HepG2 (cell line): ENCODE measurements around the gene DCC. TPM values are rescaled to one million over a fixed set of nuclear protein-coding genes. Genes with fewer than 3 reads are reported as not detected.

ENCODE experiments used
- ATAC-seq: fragments of 200-7000 bp; cut with Tn5 transposase; 3 replicates; pipeline ENCODE4 v1.9.1; 2020; ENCODE audit warnings: mild to moderate bottlenecking, moderate library complexity
- BruUV-seq: library from RNA; stranded (reverse); fragments of 400-500 nt; replicated peaks from 2 replicates; lab custom pipeline; 2021; lab: Mats Ljungman, UMichigan
- CTCF ChIA-PET: fragments of 300-600 bp; formaldehyde crosslinking; extraction: SDS; loops from one replicate; lab custom pipeline; 2021; ENCODE audit warnings: low total read pairs, inconsistent platforms, low intra/inter-chr PET ratio; lab: Yijun Ruan, JAX
- POLR2A ChIA-PET: fragments of 350-600 bp; sonication (Branson Sonifier 250); formaldehyde crosslinking; loops from one replicate; lab custom pipeline; 2020; ENCODE audit warnings: antibody characterized with exemption, inconsistent platforms; lab: Yijun Ruan, JAX
- DNase-seq: peaks from one replicate; pipeline ENCODE4 v3.0.0-alpha.2; 2015; ENCODE audit warnings: low spot score
- FAIRE-seq: peaks from 3 replicates; lab custom pipeline; 2011; peaks lifted over from hg19 to GRCh38; lab: Jason Lieb, UNC
- H2AFZ ChIP-seq: one replicate; pipeline ENCODE4 v1.6.1; 2011; ENCODE audit warnings: low read length, inconsistent platforms
- H3K27ac ChIP-seq: fragments of 300-600 bp; 3 replicates; pipeline ENCODE4 v1.8.0; 2011; ENCODE audit warnings: mixed run types, mild to moderate bottlenecking, mixed read lengths, low read length, inconsistent platforms; ENCODE audit not compliant: insufficient read depth; ENCODE audit errors: extremely low read length
- H3K27me3 ChIP-seq, 2 experiments: fragments of 200-600 bp in 1 of 2; 2 replicates in 1 of 2; 3 replicates in 1 of 2; pipeline versions ENCODE4 v1.6.0 to v1.8.0; 2011; ENCODE audit warnings: low read length in 2 of 2, mild to moderate bottlenecking in 2 of 2, moderate library complexity in 2 of 2, inconsistent platforms in 1 of 2; ENCODE audit not compliant: insufficient read depth in 2 of 2, control insufficient read depth in 1 of 2
- H3K36me3 ChIP-seq, 2 experiments: fragments of 200-600 bp in 1 of 2; replicated peaks in 1 of 2; 2 replicates in 1 of 2; 3 replicates in 1 of 2; pipeline versions ENCODE4 v1.5.1 to v1.8.0; 2011; ENCODE audit warnings: low read length in 2 of 2, inconsistent platforms in 1 of 2; ENCODE audit not compliant: insufficient read depth in 2 of 2, control insufficient read depth in 1 of 2
- H3K4me1 ChIP-seq: 2 replicates; pipeline ENCODE4 v1.5.1; 2012; ENCODE audit warnings: low read length, inconsistent platforms; ENCODE audit not compliant: insufficient read depth
- H3K4me2 ChIP-seq: 2 replicates; pipeline ENCODE4 v1.6.0; 2011; ENCODE audit warnings: low read depth, low read length, inconsistent platforms
- H3K4me3 ChIP-seq, 3 experiments: fragments of 200-600 bp in 1 of 3; sonication (generic), shearing (Covaris generic) in 1 of 3; replicated peaks in 1 of 3; 2 replicates each; pipeline ENCODE4 v1.5.1; 2011 to 2016; ENCODE audit warnings: low read length in 3 of 3, inconsistent platforms in 2 of 3, low read depth in 2 of 3, mild to moderate bottlenecking in 2 of 3, control low read depth in 1 of 3, mixed read lengths in 1 of 3; ENCODE audit not compliant: insufficient read depth in 1 of 3
- H3K79me2 ChIP-seq: one replicate; pipeline ENCODE4 v1.6.1; 2011; ENCODE audit warnings: low read length, inconsistent platforms; ENCODE audit not compliant: insufficient read depth
- H3K9ac ChIP-seq: 2 replicates; pipeline ENCODE4 v1.6.0; 2011; ENCODE audit warnings: mild to moderate bottlenecking, low read depth, low read length, inconsistent platforms; ENCODE audit not compliant: insufficient read depth
- H3K9me3 ChIP-seq: 2 replicates; pipeline ENCODE4 v1.5.1; 2012; ENCODE audit warnings: mild to moderate bottlenecking, low read length
- H4K20me1 ChIP-seq: 2 replicates; pipeline ENCODE4 v1.6.0; 2011; ENCODE audit warnings: inconsistent platforms, mild to moderate bottlenecking, low read length, moderate library complexity; ENCODE audit not compliant: insufficient read depth
- ATF7-NPFF ChIP-seq: sonication (generic); formaldehyde crosslinking; IDR thresholded peaks from 2 replicates; pipeline ENCODE4 v1.8.1; 2023; ENCODE audit warnings: mild to moderate bottlenecking, low read depth, missing genetic modification reagents, moderate library complexity
- FOSL2 ChIP-seq: sonication (generic); formaldehyde crosslinking; IDR thresholded peaks from 2 replicates; pipeline ENCODE4 v1.4.0; 2020; ENCODE audit warnings: missing genetic modification reagents
- HNRNPL ChIP-seq: fragments of 200-400 bp; formaldehyde crosslinking; IDR thresholded peaks from 2 replicates; pipeline ENCODE4 v1.6.1; 2017; ENCODE audit warnings: mild to moderate bottlenecking, low read depth, low read length
- MAFF ChIP-seq: IDR thresholded peaks from 2 replicates; pipeline ENCODE4 v1.6.1; 2011; ENCODE audit warnings: low read depth, low read length, improper control_type of control experiment
- NCOA2 ChIP-seq: sonication (generic); formaldehyde crosslinking; IDR thresholded peaks from 2 replicates; pipeline ENCODE4 v1.8.0; 2022; ENCODE audit warnings: inconsistent platforms
- NFE2 ChIP-seq: sonication (generic); formaldehyde crosslinking; IDR thresholded peaks from 2 replicates; pipeline ENCODE4 v1.4.0; 2020; ENCODE audit warnings: missing genetic modification reagents
- NFE2L2 ChIP-seq: fragments of 150-350 bp; IDR thresholded peaks from 2 replicates; pipeline ENCODE4 v1.6.1; 2014; ENCODE audit warnings: low read length
- RBAK ChIP-seq: sonication (generic); formaldehyde crosslinking; IDR thresholded peaks from 2 replicates; pipeline ENCODE4 v1.5.1; 2020; ENCODE audit warnings: mild to moderate bottlenecking, missing genetic modification reagents
- SOX5 ChIP-seq: IDR thresholded peaks from 2 replicates; pipeline ENCODE4 v1.6.1; 2016; ENCODE audit warnings: borderline replicate concordance
- ZFP82 ChIP-seq: sonication (generic); formaldehyde crosslinking; IDR thresholded peaks from 2 replicates; pipeline ENCODE4 v1.5.1; 2020; ENCODE audit warnings: mild to moderate bottlenecking, missing genetic modification reagents, borderline replicate concordance
- ZNF562 ChIP-seq: sonication (generic); formaldehyde crosslinking; IDR thresholded peaks from 2 replicates; pipeline ENCODE4 v1.8.0; 2022; ENCODE audit warnings: missing genetic modification reagents, borderline replicate concordance
- ZNF674 ChIP-seq: sonication (generic); formaldehyde crosslinking; IDR thresholded peaks from 2 replicates; pipeline ENCODE4 v1.5.0; 2020; ENCODE audit warnings: low read depth, mild to moderate bottlenecking, missing genetic modification reagents
- WGBS: methylation state at CpG from one replicate; pipeline ENCODE4 v1.1.6; 2017; ENCODE audit warnings: low lambda C conversion rate; 5-methylcytosine and 5-hydroxymethylcytosine counted together
- in situ Hi-C: cut with HindIII; loops from 2 replicates; pipeline ENCODE4 v1.10.0; 2017; ENCODE audit warnings: low pct_unique_long_range_greater_than_20kb; ENCODE audit not compliant: extremely low pct_ligation_motif_present
- intact Hi-C: fragments of 100-400 bp; cut with micrococcal nuclease; formaldehyde crosslinking; loops from one replicate; pipeline ENCODE4 v1.10.0; 2022; ENCODE audit not compliant: unreplicated experiment
- polyA plus RNA-seq, 8 experiments: library from polyadenylated mRNA; depleted of rRNA in 3 of 8; stranded (reverse) in 7 of 8; unstranded in 1 of 8; fragments of >200 nt; fragmentation: Illumina TruSeq in 4 of 8; extraction: Trizol in 4 of 8; gene quantifications; 2 replicates each; pipeline versions ENCODE4 v1.2.1 to v1.2.3, GENCODE V29; 2011 to 2016; ENCODE audit warnings: low read depth in 4 of 8, missing spikeins in 1 of 8, mixed read lengths in 1 of 8; ENCODE audit not compliant: insufficient read depth in 1 of 8
- total RNA-seq, 5 experiments: library from RNA; depleted of rRNA; stranded (reverse); fragments of >200 nt; fragmentation: Illumina TruSeq; extraction: Trizol; gene quantifications; 2 replicates each; pipeline ENCODE4 v1.2.3, GENCODE V29; 2016; ENCODE audit warnings: low read depth in 1 of 5
- TF ChIP-seq, protein P1 (sequence below): fragments of 450-650 bp; IDR thresholded peaks from 2 replicates; pipeline ENCODE4 v1.6.1; 2016
- TF ChIP-seq, protein P2 (sequence below): sonication (generic); formaldehyde crosslinking; IDR thresholded peaks from 2 replicates; pipeline ENCODE4 v1.8.0; 2022; ENCODE audit warnings: mild to moderate bottlenecking, missing genetic modification reagents, moderate library complexity
- TF ChIP-seq, protein P3 (sequence below): IDR thresholded peaks from 2 replicates; pipeline ENCODE4 v1.6.1; 2012; ENCODE audit warnings: low read depth, low read length, improper control_type of control experiment
- TF ChIP-seq, protein P4 (sequence below): sonication (generic); formaldehyde crosslinking; IDR thresholded peaks from 2 replicates; pipeline ENCODE4 v1.8.0; 2022; ENCODE audit warnings: missing genetic modification reagents, mild to moderate bottlenecking, inconsistent platforms, borderline replicate concordance
- TF ChIP-seq, protein P5 (sequence below): sonication (generic); formaldehyde crosslinking; IDR thresholded peaks from 2 replicates; pipeline ENCODE4 v1.5.0; 2020; ENCODE audit warnings: mild to moderate bottlenecking, missing genetic modification reagents, moderate library complexity
- TF ChIP-seq, protein P6 (sequence below): sonication (generic); formaldehyde crosslinking; IDR thresholded peaks from 2 replicates; pipeline ENCODE4 v1.5.0; 2020; ENCODE audit warnings: missing genetic modification reagents, mild to moderate bottlenecking, borderline replicate concordance

Gene DCC
- total and polyA plus RNA-seq, 2 of the 13 experiments (the other 11 are each of a cell fraction or from before 2014, with no cell fraction given) = not detected

DNA sequence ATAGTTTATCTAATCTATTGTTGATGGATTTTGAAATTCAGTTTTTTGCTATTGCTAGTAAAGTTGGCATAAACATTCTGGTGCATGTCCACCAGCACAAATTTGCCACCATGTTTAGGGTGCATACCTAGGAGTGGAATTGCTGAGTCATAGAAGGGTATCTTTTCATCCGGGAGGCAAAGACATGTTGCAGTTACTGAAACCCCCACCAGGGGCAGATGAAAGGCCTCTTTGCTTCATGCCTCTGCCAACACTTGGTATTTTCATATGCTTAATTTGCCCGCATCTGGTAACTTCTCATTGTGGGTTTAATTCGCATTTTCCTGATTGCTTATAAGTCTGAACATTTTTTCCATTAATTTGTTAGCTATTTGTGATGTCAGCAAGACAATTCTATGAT is 8.2 kb downstream of the DCC start:
- no peak overlapping the region for H3K4me3 ChIP-seq
- DNase-seq (peak; percentile 28), ATAC-seq (no peak), FAIRE-seq (no peak)
- H3K4me1 ChIP-seq = no peaks in the 10 kb centered on the region
- H2AFZ ChIP-seq = no peak overlapping the region
- intact Hi-C loops (loop anchor here (10.0 kb wide), 1 partner anchor 347 kb away; no protein-coding TSS in a partner anchor), in situ Hi-C loops (no loop called here)
- no peak overlapping the region for H3K4me2 ChIP-seq
- POLR2A ChIA-PET = no interaction called here
- CTCF ChIA-PET = no interaction called here
- BruUV-seq = no TSS peak
- no peaks in the 10 kb centered on the region for H3K9me3 ChIP-seq
- WGBS = 0% methylated on average over 2 of the region's 3 CpGs
- no peaks in the 10 kb centered on the region for H3K27me3 ChIP-seq
- H4K20me1 ChIP-seq = no peaks in the 10 kb centered on the region
- H3K9ac ChIP-seq = no peak overlapping the region
- no peak overlapping the region for H3K27ac ChIP-seq
- no peaks in the 10 kb centered on the region for H3K79me2 ChIP-seq
- H3K36me3 ChIP-seq = no peaks in the 10 kb centered on the region
- TF ChIP-seq, protein P1, sequence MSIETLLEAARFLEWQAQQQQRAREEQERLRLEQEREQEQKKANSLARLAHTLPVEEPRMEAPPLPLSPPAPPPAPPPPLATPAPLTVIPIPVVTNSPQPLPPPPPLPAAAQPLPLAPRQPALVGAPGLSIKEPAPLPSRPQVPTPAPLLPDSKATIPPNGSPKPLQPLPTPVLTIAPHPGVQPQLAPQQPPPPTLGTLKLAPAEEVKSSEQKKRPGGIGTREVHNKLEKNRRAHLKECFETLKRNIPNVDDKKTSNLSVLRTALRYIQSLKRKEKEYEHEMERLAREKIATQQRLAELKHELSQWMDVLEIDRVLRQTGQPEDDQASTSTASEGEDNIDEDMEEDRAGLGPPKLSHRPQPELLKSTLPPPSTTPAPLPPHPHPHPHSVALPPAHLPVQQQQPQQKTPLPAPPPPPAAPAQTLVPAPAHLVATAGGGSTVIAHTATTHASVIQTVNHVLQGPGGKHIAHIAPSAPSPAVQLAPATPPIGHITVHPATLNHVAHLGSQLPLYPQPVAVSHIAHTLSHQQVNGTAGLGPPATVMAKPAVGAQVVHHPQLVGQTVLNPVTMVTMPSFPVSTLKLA = no peak
- TF ChIP-seq NFE2 (CRISPR knock-in tag) (0 out of 2 replicates have a peak, but pooled peaks have one; percentile 63), FOSL2 (no peak), NCOA2 (no peak), ATF7-NPFF (CRISPR knock-in tag) (no peak), NFE2L2 (peak; percentile 95), ZFP82 (no peak), MAFF (peak; percentile 63), HNRNPL (no peak), ZNF674 (CRISPR knock-in tag) (no peak), SOX5 (CRISPR knock-in tag) (no peak), RBAK (CRISPR knock-in tag) (no peak), ZNF562 (CRISPR knock-in tag) (no peak)
- TF ChIP-seq, protein P2, sequence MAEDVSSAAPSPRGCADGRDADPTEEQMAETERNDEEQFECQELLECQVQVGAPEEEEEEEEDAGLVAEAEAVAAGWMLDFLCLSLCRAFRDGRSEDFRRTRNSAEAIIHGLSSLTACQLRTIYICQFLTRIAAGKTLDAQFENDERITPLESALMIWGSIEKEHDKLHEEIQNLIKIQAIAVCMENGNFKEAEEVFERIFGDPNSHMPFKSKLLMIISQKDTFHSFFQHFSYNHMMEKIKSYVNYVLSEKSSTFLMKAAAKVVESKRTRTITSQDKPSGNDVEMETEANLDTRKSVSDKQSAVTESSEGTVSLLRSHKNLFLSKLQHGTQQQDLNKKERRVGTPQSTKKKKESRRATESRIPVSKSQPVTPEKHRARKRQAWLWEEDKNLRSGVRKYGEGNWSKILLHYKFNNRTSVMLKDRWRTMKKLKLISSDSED = no peak
- TF ChIP-seq, protein P3, sequence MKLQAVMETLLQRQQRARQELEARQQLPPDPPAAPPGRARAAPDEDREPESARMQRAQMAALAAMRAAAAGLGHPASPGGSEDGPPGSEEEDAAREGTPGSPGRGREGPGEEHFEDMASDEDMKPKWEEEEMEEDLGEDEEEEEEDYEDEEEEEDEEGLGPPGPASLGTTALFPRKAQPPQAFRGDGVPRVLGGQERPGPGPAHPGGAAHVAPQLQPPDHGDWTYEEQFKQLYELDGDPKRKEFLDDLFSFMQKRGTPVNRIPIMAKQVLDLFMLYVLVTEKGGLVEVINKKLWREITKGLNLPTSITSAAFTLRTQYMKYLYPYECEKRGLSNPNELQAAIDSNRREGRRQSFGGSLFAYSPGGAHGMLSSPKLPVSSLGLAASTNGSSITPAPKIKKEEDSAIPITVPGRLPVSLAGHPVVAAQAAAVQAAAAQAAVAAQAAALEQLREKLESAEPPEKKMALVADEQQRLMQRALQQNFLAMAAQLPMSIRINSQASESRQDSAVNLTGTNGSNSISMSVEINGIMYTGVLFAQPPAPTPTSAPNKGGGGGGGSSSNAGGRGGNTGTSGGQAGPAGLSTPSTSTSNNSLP = no peak
- TF ChIP-seq, protein P4, sequence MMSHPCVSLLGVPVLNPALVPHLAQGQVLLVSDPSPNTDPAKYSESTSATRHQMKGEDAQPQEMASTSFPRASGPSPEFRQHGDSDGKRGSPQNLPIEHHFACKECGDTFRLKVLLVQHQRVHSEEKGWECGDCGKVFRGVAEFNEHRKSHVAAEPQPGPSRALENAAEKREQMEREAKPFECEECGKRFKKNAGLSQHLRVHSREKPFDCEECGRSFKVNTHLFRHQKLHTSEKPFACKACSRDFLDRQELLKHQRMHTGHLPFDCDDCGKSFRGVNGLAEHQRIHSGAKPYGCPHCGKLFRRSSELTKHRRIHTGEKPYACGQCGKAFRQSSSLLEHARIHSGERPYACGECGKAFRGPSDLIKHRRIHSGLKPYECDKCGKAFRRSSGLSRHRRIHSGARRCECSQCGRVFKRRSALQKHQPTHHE (CRISPR knock-in tag) = no peak
- TF ChIP-seq, protein P5, sequence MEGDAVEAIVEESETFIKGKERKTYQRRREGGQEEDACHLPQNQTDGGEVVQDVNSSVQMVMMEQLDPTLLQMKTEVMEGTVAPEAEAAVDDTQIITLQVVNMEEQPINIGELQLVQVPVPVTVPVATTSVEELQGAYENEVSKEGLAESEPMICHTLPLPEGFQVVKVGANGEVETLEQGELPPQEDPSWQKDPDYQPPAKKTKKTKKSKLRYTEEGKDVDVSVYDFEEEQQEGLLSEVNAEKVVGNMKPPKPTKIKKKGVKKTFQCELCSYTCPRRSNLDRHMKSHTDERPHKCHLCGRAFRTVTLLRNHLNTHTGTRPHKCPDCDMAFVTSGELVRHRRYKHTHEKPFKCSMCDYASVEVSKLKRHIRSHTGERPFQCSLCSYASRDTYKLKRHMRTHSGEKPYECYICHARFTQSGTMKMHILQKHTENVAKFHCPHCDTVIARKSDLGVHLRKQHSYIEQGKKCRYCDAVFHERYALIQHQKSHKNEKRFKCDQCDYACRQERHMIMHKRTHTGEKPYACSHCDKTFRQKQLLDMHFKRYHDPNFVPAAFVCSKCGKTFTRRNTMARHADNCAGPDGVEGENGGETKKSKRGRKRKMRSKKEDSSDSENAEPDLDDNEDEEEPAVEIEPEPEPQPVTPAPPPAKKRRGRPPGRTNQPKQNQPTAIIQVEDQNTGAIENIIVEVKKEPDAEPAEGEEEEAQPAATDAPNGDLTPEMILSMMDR = 0 out of 2 replicates have a peak, but pooled peaks have one; percentile 4
- TF ChIP-seq, protein P6, sequence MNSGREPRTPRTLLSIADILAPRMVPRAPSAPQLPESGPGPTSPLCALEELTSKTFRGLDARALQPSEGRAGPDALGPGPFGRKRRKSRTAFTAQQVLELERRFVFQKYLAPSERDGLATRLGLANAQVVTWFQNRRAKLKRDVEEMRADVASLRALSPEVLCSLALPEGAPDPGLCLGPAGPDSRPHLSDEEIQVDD (CRISPR knock-in tag) = no peak
